ENCODE measurements around the gene ELP2.
"Not testable (repeated sequence)": the region's sequence is repeated elsewhere in the genome, so short reads cannot be mapped to it uniquely, and the experiment has no call there.

ELP2 gene, protein sequence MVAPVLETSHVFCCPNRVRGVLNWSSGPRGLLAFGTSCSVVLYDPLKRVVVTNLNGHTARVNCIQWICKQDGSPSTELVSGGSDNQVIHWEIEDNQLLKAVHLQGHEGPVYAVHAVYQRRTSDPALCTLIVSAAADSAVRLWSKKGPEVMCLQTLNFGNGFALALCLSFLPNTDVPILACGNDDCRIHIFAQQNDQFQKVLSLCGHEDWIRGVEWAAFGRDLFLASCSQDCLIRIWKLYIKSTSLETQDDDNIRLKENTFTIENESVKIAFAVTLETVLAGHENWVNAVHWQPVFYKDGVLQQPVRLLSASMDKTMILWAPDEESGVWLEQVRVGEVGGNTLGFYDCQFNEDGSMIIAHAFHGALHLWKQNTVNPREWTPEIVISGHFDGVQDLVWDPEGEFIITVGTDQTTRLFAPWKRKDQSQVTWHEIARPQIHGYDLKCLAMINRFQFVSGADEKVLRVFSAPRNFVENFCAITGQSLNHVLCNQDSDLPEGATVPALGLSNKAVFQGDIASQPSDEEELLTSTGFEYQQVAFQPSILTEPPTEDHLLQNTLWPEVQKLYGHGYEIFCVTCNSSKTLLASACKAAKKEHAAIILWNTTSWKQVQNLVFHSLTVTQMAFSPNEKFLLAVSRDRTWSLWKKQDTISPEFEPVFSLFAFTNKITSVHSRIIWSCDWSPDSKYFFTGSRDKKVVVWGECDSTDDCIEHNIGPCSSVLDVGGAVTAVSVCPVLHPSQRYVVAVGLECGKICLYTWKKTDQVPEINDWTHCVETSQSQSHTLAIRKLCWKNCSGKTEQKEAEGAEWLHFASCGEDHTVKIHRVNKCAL

DNA sequence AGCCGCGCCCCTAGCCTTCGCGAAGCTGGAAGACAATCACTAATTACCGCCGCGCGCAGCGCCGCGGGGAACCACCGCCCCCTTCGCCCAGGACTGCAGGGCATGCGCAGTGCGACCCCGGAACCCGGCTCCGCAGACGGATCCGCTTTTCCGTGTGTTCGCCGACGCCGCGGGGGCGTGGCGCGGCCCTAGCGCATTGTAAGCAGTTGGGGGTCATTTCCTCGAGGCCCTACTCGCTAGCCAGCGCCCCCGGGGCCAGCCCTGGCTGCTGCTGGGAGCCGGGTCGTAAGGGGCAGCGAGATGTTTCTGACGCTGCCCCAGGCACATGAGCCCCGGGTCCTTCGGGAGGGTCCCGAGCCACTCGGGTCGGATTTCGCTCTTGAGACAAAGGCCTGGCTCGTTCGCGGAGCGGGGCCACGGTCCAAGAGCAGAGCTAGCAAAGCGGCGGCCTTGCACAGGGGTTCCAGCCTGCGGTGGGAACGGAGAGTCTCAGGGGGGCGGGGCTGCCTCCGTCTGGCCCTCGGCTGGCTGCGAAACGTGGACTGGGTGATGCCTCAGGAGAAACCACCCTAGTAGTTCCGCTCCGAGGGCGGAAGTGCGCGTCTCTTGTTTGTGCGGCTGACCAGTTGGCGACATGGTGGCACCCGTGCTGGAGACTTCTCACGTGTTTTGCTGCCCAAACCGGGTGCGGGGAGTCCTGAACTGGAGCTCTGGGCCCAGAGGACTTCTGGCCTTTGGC, at the start of gene ELP2, which contains the start of gene SLC39A6:
Gene ELP2 (plus strand): TSS at position 600 of the 739 bp plus-strand sequence. CDS start 35 bp downstream, at position 635.
Gene SLC39A6 (minus strand): TSS at position 41 of the 739 bp plus-strand sequence. CDS start 2,333 bp downstream, outside the sequence.
- peak; percentile 94 for DNase-seq

DNA sequence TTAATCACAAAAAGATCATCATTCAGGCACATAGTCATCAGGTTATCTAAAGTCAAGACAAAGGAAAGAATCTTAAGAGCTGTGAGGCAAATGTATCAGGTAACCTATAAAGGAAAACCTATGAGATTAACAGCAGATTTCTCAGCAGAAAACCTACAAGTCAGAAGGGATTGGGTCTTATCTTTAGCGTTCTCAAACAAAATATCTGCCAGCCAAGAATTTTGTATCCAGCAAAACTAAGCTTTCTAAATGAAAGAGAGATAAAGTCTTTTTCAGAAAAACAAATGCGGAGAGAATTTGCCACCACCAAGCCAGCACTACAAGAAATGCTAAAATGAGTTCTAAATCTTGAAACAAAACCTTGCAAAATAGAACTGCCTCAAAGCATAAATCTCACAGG, 48.6 kb upstream of the ELP2 start:
- DNase-seq: not testable (repeated sequence)

DNA sequence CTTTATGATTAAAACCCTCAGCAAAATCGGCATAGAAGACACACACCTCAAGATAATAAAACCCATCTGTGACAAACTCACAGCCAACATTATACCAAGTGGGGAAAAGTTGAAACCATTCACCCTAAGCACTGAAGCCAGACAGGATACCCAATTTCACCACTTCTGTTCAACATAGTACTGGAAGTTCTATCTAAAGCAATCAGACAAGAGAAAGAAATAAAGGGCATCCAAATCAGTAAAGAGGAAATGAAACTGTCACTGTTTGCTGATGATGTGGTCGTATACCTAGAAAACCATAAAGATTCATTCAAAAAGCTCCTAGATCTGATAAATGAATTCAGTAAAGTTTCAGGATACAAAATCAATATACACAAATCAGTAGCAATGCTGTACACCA, 46.0 kb upstream of the ELP2 start:
- DNase-seq: no peak

DNA sequence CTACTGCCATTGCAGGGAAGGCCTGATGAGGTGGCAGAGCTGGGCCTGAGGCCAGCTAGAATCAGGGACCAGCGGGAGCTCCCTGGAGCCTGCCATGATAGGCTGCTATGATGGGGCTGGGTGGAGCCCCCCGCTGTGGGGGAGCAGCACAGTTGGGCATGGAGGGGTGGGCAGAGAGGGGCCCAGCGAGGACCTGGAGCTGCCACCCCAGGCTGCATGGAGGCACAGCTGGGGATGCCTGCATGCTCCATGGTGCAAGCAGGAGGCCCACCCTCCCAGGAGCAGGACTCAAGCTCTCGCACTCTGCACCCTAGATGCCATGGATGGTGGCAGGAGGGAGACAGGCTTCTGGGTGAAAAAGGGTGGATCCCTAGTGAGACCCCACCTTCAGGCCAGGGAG, 44.5 kb upstream of the ELP2 start:
- no peak for DNase-seq

DNA sequence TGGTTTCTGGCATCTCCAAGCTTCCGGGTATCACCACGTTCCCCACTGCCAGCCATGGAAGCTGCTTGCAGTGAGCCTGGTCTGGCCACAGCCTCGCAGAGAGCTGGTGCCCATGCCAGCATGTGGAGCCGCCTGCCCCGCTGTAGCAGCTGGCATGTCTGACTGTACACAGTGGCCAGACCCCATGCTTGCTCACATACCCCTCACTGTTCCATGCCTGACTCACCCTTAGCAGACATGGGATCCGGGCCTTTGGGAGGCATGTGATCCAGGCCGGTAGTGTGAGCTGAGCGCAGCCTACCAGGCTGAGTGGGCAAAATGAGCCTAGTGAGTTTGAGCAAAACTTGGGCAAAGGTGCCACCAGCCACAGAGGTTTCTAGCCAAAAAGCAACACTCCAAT, 43.5 kb upstream of the ELP2 start:
- no peak for DNase-seq

DNA sequence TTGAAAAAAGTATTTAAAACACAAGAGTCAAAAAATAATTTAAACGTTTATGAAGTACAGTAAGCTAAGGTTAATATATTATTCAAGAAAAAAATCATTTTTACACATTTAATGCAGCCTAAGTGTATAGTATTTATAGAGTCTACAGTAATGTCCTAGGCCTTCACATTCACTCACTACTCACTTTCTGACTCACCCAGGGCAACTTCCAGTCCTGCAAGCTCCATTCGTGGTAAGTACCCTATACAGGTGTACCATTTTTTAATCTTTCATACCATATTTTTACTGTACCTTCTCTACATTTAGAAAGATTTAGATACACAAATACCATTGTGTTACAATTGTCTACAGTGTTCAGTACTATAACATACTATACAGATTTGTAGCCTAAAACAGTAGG, 41.4 kb upstream of the ELP2 start:
- no peak for DNase-seq

DNA sequence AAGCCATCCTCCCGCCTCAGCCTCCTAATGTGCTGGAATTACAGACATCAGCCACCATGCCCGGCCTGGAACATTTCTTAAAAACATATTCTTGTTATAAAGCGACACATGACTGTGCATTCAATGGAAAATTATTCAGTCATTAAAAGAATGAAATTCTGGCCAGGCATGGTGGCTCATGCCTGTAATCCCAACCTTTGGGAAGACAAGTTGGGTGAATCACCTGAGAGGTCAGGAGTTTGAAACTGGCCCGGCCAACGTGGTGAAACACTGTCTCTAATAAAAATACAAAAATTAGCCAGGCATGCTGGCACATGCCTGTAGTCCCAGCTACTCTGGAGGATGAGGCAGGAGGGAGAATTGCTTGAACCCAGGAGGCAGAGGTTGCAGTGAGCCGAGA, 40.7 kb upstream of the ELP2 start:
- DNase-seq: no peak

DNA sequence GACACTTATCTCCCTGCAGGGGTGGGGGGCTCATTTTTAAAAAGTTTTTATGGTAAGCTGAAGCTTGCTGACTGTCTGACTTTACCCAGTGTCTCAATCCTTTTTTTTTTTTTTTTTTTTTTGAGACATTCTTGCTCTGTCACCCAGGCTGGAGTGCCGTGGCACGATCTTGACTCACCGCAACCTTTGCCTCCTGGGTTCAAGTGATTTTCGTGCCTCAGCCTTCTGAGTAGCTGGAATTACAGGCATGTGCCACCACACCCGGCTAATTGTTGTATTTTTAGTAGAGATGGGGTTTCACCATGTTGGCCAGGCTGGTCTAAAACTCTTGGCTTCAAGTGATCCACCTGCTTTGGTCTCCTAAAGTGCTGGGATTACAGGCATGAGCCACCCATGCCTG, 37.6 kb upstream of the ELP2 start:
- not testable (repeated sequence) for DNase-seq

DNA sequence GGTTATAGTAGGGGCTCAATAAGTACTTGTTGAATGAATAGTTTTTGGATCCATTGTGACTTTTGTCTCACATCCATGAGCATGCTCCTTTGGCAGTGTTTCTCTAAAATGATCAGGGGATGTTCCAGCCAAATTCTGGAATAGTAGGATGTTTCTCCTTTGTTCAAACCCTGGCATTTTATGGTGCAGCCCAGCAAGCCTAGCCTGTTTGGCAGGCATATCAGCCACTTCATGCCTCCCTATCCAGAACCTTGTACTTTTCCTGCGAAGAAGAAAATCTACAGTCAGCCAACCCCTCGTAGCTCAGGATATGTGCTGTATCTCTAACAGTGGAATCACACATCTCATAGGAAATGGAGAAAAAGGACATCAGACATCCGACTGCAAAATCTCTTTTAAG, 35.3 kb upstream of the ELP2 start:
- DNase-seq: no peak

DNA sequence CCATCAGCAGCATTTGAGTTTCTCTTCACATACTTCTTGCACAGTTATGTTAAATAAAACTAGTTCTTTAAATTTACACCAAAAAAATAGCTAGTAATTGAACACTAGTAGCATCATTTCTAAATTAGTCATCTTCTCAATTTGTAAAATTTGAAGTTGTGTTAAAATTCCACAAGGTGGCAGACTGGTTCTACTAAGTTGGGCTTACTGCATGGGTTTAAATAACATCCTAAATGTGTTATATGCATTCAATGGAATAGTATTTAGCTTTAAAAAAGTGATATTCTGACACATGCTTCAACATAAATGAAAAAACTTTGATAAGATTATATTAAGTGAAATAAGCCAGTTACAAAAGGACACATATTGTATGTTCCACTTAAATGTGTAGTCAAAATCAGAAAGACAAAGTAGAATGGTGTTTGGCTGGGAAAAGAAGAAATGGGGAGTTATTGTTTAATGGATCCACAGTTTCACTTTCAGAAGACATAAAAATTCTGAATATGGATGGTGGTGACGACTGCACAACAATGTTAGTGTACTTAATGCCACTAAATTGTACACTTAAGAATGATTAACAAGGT, 33.7 kb upstream of the ELP2 start:
- DNase-seq: no peak

DNA sequence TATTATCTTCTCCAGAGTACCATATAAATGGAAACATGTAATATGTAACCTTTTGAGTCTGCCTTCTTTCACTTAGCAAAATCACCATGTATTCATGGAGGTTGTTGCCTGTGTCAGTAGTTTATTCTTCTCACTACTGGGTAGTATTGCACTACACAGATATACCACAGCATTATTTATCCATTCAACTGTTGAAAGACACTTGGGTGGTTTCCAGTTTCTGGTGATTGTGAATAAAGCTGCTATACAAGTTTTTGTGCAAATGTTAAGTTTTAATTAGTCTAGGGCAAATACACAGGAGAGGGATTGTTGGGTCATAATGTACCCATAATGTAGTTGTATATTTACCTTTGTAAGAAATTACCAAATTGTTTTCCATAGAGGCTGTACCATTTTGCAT, 32.7 kb upstream of the ELP2 start:
- no peak for DNase-seq

DNA sequence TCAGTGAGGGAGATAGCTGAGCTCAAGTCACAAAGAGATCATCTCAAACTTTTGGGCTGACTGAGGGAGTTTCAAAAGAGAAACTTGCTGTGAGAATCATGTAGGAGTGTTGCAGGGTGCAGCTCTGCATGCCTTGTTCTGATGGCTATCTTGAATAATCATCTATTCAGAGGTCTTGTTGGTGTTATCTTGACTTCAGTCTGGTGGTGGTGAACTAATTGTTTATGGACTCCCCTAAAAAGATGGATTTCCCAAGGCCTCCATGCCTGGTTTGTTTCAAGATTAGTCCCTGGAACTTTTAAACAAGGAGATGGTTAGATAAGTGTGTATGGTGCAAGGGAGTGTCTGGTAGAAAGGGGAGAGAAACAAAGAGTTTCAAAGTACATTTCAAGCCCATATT, 30.4 kb upstream of the ELP2 start:
- DNase-seq: no peak

DNA sequence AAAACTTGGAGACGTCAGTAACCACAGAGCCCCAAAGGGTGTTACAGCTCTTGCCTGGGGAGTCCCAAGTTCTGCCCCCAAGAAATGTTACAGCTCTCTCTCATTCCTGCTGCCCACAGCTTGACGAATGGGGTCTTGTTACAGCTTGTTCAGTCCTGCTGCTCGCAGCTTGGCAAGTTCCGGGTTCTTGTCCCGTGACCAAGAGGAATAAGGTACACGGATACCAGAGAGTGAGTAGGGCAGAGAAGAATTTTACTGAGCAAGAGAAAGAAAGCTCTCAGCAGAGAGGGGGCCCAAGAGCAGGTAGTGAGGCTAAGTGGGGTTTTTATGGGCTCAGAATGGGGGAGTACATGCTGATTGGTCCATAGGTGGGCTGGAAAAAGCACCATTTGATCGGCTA, 27.8 kb upstream of the ELP2 start:
- no peak for DNase-seq

DNA sequence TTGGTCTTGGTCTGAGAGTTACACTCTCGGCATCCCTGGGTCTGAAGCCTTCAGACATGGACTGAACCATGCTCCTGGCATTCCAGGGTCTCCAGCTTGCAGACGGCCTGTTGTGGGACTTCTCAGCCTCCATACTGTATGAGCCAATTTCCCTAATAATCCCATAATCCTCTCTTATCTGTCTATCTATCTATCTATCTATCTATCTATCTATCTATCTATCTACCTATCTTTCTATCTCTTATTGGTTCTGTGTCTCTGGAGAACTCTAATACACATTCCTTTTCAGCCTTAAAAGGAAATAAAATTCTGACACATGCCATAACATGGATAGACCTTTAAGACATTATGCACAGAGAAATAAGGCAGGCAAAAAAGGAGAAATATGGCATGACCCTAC, 24.9 kb upstream of the ELP2 start:
- DNase-seq: no peak

DNA sequence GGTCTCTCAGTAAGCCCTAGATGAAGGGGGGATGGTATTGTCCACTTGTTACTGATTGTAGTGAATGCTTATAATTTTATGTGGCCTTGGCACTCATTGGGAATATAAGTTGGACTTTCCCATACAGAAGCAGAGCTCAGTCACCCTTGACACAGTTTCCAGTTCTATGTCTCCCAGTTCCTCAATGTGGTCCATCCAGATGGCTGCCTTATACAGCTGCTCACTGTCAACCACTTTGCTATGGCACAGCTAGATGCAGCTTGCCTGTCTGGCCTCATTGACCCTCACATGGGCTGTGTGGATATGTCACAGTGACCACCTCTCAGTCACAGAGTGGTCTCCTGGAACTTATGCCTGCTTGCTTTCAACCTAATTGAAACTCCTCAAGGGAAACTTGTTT, 22.2 kb upstream of the ELP2 start:
- DNase-seq: no peak

DNA sequence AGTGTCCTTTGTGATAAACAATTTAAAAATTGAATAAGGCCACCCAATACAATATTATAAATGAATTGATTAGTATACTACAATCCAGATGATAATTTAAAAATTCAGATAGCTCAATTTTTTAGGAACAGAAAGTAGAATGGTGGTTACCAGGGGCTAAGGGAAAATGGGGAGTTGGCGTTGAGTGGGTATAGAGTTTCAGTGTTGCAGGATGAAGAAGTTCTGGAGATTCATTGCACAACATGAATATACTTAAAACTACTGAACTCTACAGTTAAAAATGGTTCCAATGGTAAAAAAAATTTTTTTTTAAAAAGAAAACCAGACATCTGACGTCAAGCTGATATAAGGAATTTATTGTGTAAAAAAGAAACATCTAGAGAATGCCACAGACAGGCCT, 21.5 kb upstream of the ELP2 start:
- DNase-seq: no peak

DNA sequence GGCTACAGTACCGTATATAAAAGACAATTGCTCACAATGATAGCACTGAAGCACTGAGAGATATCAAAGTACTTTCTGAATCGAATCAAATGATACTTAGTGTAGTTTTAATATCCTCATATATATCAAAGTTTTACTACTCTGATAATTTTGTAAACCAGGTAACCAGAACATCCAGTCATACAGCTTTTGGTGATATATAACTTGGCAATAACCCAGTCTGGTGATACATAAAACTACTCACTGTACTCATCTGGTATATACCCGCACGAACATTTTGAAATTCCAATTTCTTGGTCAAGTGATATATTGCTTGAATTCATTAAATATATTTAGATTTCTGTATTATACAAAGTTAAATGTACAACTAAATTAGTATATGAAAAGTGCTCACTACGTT, 21.1 kb upstream of the ELP2 start:
- DNase-seq: no peak

DNA sequence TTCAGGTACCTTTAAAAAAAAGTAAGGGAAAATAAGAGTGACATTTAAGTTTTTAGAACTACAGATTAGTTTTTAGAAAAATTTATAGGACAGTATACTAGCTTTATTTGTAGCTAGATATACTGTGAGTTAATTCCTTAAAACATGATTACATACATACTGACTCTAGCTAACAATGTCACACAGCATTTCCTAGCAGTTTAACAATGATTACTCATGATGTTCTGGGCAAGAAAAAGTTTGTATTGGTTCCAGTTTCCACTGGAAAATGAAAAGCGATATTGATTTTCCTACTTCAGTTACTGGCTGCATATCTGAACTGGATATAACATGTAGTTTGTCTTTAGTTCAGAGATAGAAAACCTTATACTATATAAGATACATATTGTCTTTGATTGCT, 20.0 kb upstream of the ELP2 start:
- DNase-seq: no peak

DNA sequence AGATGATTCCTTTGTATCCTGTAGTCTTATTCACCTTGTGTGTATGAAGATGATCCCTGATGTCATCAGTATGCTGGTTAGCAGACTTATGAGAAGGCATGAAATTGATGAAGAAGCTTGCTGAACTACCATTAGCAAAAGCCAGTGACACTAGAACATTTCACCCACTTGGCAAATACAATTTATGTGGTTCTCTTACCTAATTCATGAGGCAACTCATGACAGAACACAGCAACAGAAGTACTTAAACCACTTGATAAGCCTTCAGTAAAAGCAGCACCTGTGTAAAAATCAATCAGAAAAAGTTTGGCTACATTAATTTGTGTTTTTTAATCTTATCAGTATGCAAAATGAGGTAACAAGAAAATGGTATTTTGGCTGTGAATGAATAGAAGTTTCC, 17.4 kb upstream of the ELP2 start:
- DNase-seq: no peak

DNA sequence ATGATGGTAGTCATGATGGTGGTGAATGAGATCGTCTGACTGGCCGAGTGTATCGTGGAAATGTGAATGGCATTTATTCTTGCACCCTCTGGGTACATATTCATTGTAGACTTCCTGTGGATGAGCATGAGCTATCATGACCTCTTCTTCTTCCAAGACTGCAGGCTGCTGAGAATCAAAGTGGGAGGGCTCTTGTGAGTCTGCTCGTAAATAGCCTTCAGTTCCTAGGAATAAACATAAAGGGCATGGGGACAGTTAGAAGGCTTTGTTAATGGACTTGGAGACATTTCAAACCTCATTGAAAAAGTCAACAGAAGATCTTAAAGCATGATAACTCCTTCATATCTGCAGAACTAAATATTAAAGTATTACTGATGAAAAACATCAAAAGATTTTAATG, 15.4 kb upstream of the ELP2 start:
- no peak for DNase-seq

DNA sequence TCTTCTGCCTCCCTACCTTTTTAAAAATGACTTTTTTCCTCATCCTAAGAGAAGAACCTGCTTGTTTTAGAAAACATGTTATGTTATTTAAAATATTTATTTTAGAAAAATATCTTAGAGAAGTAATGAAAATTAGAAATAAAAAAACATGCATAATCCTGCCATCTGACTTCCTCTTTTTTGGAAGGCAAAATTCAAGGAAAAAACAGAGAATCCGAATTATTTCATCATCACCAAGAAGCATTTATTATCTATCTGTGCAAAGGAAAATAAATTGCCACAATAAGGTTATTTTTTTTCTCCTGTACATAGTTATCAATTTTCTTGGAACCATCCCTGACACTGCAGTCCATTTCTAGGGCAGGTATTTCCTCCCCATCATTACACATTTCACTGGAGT, 15.0 kb upstream of the ELP2 start:
- no peak for DNase-seq

DNA sequence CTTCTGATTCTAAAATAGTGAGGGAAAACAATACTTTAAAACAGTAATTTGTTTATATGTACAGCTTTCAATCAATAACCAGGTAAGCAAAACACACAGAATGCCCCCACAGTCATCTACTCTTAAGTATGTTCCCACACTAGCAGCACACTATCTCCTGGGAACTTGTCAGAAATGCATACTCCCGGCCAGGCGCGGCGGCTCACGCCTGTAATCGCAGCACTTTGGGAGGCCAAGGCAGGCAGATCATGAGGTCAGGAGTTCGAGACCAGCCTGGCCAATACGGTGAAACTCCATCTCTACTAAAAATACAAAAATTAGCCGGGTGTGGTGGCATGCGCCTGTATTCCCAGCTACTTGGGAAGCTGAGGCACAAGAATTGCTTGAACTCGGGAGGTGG, 12.9 kb upstream of the ELP2 start:
- DNase-seq: not testable (repeated sequence)

DNA sequence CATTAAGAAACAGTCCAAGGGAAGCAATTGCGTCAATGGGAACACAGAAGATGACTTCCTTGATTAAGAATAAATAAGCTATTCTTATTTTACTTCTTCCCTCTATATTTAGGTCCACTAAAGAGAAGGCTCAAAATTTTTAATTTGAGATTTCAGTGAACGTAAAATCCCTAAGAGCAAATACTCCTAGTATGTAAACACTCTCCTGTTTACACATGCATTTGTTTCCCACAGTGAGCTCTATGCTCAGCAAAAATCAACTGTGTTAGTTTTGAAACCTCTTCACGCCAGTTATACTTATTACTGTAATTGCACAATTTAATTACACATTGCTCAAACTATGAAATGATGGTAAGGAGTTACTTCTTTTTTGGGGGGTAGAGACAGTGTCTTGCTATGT, 9.4 kb upstream of the ELP2 start:
- DNase-seq: no peak
